ENCODE data around the gene MACROD2. TPM values are rescaled to one million over a fixed set of nuclear protein-coding genes. Genes with fewer than 3 reads are reported as not detected.

MACROD2 gene
- total RNA-seq, 4 donors from 2014 or later, result 1.8 to 4.8 (median 2.9) TPM

DNA sequence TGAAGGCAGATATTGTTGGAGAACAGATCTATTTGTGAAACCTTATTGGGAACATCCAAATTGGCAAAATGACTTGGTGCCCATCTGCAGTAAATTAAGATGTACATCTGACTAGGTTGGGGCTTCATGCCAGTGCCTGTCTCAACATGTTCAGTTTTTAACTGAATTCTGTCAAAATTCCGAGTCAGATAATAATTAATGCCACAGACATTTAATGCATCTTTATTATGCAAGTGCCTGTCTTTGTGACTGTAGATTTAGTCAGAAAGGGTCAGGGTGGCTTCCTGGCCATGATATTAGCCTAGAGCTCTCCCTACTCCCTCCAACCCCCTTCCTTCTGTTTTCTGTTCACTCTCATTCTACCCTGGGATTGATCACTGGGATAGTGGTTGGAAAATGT, 541.4 kb downstream of the MACROD2 start:
- Histone ChIP-seq H3K4me3 (no peak overlapping the region), H3K9me3 (no peaks in the 10 kb centered on the region), H3K27ac (no peak overlapping the region), H3K27me3 (no peaks in the 10 kb centered on the region), H3K4me1 (peaks cover 0 to 6% (median 0%) of the 10 kb centered on the region in 3 donors), H3K36me3 (no peaks in the 10 kb centered on the region)
- TF ChIP-seq, protein P1, sequence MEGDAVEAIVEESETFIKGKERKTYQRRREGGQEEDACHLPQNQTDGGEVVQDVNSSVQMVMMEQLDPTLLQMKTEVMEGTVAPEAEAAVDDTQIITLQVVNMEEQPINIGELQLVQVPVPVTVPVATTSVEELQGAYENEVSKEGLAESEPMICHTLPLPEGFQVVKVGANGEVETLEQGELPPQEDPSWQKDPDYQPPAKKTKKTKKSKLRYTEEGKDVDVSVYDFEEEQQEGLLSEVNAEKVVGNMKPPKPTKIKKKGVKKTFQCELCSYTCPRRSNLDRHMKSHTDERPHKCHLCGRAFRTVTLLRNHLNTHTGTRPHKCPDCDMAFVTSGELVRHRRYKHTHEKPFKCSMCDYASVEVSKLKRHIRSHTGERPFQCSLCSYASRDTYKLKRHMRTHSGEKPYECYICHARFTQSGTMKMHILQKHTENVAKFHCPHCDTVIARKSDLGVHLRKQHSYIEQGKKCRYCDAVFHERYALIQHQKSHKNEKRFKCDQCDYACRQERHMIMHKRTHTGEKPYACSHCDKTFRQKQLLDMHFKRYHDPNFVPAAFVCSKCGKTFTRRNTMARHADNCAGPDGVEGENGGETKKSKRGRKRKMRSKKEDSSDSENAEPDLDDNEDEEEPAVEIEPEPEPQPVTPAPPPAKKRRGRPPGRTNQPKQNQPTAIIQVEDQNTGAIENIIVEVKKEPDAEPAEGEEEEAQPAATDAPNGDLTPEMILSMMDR (IDR thresholded peaks at IDR 0.05), result no peak
- TF ChIP-seq POLR2A (IDR thresholded peaks at IDR 0.05), result no peak
- no peak for DNase-seq
- intact Hi-C loops (cut with DNase I), result no loop called here
- WGBS, 2 donors, result 15 to 67% methylated on average over 1 of the region's 1 CpG

GRCh38 chr20:14538433-14538832, 543.1 kb downstream of the MACROD2 start:
- no peaks in the 10 kb centered on the region for H3K27me3 ChIP-seq
- no peaks in the 10 kb centered on the region for H3K9me3 ChIP-seq
- DNase-seq, result no peak
- H3K36me3 ChIP-seq, result no peaks in the 10 kb centered on the region
- no peak for TF ChIP-seq POLR2A (IDR thresholded peaks at IDR 0.05)
- TF ChIP-seq, protein P1 (IDR thresholded peaks at IDR 0.05), result no peak
- H3K4me1 ChIP-seq, result peaks cover 0 to 6% (median 0%) of the 10 kb centered on the region in 3 donors
- H3K4me3 ChIP-seq, result no peak overlapping the region
- intact Hi-C loops (cut with DNase I), result no loop called here
- no peak overlapping the region for H3K27ac ChIP-seq
- WGBS, 2 donors, result 83 to 91% methylated on average over 5 of the region's 5 CpGs

- intact Hi-C loops (cut with DNase I), result no loop called here
- Histone ChIP-seq H3K4me3 (no peak overlapping the region), H3K36me3 (no peaks in the 10 kb centered on the region), H3K27ac (no peak overlapping the region), H3K9me3 (no peaks in the 10 kb centered on the region), H3K27me3 (no peaks in the 10 kb centered on the region), H3K4me1 (no peaks in the 10 kb centered on the region)
- TF ChIP-seq, protein P1 (IDR thresholded peaks at IDR 0.05), result no peak
- no peak for TF ChIP-seq POLR2A (IDR thresholded peaks at IDR 0.05)
- DNase-seq, result no peak
These were observed 547.7 kb downstream of the MACROD2 start for GRCh38 chr20:14543040-14543439.

- Histone ChIP-seq H3K9me3 (no peaks in the 10 kb centered on the region), H3K4me1 (no peaks in the 10 kb centered on the region), H3K36me3 (no peaks in the 10 kb centered on the region), H3K4me3 (no peak overlapping the region), H3K27ac (no peak overlapping the region), H3K27me3 (no peaks in the 10 kb centered on the region)
- no peak for TF ChIP-seq POLR2A (IDR thresholded peaks at IDR 0.05)
- TF ChIP-seq, protein P1 (IDR thresholded peaks at IDR 0.05), result no peak
- WGBS, 2 donors, result 44 to 57% methylated on average over 3 of the region's 3 CpGs
- DNase-seq, result no peak
- intact Hi-C loops (cut with DNase I), result no loop called here
These were observed 549.4 kb downstream of the MACROD2 start for GRCh38 chr20:14544688-14545087.

- no peaks in the 10 kb centered on the region for H3K27me3 ChIP-seq
- H3K9me3 ChIP-seq, result no peaks in the 10 kb centered on the region
- no peak overlapping the region for H3K4me3 ChIP-seq
- no peaks in the 10 kb centered on the region for H3K36me3 ChIP-seq
- H3K4me1 ChIP-seq, result no peaks in the 10 kb centered on the region
- H3K27ac ChIP-seq, result no peak overlapping the region
- TF ChIP-seq, protein P1 (IDR thresholded peaks at IDR 0.05), result no peak
- TF ChIP-seq POLR2A (IDR thresholded peaks at IDR 0.05), result no peak
- intact Hi-C loops (cut with DNase I), result no loop called here
- DNase-seq, result no peak
These were observed 555.3 kb downstream of the MACROD2 start for GRCh38 chr20:14550655-14551054.
